GM18520 (cell line): ENCODE measurements around the gene C20orf144.

Source experiments
- ATAC-seq: cut with Tn5 transposase; IDR thresholded peaks from one replicate; pipeline ENCODE4 v1.9.1; 2021; ENCODE audit not compliant: unreplicated experiment

C20orf144 gene

DNA sequence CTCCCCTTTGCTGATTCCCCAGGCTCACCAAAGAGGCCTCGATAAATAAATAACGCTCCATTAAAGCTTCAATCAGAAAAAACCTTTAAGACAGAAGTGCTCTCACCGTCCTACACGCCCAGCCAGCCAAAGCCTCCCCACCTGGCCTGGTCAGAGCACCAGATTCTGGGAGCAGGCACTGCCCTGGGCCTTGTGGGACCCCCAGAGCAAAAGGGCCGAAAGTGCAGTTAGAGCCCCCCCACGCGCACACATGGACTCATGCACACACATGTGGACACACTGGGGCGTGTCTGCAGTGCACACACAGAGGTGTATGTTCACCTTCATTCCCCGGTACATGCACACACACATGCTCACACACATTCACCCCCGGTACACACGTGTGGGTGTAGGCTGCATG lies 14.0 kb downstream of the C20orf144 start:
- no peak for ATAC-seq

DNA sequence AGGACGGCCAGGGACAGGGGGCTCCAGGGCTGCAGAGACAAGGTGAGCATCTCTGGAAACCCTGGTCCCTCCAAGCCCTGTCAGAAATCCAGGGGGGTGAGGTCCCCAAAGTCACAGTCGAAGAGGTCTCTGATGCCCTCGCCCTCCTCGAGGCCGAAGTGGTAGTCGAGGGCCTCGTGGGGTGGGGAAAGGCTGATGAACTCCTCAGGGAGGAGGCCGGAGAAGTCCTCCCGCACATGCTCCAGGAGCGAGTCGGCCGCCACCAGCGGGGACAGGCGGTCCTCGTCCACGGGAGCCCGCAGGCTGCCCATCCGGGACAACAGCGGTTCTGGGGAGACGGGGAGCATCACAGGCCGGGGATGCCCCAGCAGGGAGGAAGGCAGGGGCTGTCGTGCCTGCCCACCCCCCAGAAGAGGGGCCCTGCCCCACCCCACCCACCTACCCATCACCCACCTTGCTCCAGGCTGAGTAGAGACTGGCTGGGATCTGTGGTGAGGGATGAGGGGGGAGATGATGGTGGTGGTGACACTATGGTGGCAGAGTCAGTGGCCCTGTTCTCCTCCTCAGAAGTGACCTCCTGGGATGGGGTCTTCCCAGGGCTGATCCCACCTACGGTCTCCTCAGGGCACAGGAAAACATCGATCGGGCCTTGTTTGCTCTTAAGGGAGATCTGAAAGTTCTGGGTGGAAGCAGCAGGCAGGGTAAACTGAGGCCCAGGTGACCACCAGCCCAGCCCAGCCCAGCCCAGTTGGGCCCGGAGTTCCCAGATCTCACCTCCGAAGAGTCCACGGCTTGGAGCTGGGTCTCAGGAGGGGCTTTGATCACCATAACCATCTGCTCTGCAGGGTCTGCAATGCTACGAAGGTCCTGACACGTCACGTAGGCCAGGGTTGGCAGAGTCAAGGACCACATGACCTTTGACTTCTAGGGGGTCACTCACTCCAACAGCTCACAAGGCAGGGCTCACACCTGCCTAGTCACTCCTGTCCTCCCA lies 14.8 kb downstream of the C20orf144 start:
- ATAC-seq, result no peak

DNA sequence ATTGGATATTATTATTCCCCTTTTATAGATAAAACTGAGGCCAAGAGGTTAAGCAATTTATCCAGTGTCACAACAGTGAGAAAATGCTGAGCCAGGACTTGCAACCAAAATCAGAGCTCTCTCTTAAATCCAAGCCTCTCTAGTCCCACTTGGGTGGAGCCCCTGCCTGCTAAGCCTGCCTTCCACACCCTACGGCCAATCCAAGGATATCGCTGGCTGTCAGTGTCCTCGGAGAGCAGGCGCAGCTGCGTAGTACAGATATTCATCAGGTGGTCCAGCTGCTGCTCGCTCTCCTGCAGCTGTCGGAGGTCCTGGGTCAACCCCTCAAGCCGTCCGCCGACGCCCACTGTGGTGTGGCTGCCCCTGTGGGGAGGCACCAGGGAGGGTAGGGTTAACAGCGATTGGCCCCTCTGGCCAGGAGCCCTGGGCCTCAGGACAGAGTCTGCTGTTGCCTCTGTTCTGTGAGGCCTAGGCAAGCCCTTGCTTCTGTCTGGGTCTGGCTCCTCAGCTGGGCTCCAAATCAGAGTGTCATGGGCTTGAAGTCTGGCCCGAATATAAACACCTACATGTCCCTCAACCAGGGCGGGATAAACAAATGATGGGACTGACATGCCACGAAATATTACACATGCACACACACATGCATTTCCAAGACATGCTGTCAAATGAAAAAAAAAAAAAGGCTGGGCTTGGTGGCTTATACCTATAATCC lies 16.0 kb downstream of the C20orf144 start:
- ATAC-seq, result no peak

DNA sequence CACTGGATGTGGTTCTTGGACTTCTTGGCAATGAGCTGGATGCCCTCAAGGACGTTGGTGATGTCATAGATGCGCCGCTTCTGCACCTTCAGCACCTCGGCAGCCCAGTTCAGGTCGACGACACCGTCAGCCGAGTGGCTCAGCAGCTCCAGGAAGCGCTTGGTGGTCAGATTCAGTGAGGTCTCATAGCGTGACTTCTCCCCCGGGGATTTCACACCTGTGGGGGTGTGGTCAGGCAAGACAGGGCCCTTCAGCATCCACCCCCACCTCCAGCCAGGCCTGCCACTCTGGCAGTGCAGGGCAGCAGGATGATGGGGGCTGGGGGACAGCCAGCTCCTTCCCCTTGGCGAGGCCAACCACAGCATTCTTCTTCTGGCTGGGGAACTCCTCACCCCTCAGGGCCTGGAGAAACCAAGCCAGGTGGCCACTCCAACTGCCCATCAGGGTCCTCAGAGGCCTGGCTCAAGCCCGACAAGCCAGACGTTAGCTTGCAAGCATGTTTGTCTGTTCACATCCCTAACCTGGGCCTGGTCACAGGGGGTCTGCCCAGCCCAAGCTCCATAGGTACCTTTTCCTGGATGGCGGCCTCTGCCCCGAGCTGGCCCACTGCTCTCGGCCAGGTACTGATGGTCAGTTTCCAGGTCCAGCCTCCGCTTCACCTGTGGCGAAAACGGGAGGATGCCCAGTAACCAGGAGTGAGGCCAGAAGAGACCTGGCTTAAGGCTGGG lies 17.8 kb downstream of the C20orf144 start:
- no peak for ATAC-seq

DNA sequence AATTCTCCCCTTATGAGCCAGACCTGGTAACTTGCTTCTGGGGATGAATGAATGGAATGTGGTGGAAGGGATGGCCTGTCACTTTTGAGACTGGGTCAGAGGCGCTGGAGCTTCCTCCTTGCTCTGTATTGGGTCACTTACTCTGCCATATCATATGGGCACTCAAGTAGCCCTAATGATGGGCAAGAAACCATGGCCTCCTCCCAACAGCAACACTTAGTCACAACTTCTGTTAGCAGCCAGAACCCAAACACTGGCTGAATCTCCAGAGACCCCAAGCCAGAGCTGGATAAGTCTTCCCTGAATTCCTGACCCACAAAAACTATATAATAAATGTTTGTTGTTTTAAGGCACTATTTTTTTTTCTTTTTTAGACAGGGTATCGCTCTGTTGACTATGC lies 18.6 kb downstream of the C20orf144 start:
- ATAC-seq, result no peak

DNA sequence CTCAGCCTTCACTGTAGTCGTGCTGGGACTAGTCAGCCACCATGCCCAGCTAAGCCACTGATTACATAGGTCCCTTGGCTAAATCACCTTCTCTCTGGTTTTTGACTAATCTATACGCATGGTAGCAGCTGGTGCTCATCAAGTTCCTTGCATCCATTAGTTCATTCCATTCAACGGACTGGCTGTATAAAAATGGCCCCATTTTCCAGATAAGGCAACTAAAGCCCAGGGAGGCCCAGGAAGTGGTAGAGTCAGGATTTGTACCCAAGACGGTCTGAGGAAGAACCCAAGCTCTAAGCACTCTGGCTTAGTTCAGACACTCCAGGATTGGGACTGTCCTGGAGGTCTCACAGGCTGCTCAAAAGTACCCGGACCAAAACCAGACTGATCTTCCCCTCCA lies 19.2 kb downstream of the C20orf144 start:
- ATAC-seq, result no peak

DNA sequence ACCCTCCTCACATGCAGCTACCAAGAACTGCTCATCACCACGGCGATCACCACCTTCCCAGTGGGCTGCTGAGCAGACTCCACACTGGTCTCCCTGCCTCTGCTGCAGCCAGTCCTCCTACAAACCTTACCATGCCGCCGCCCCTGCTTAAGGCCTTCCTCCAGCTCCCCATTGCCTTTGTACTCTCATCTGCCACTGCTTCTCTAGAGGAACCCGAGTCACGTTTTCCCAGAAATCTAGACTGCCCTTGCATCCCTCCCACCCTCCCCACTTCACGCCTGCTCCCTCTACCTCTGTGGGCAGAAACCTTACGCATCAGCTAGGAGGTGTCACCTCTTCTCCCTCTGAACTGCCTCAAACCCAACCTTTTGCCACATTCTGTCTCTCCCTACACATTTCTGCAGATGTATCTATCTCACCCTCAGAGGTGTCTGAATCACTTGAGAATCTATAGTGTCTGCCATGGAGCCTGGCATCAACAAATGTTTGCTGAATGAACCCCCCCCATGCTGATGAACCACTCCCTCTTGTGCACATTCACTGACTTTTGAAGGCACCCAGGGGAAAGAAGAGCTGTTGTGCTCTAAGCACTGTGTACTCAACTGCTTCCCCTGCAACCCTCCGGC lies 19.7 kb downstream of the C20orf144 start:
- no peak for ATAC-seq

DNA sequence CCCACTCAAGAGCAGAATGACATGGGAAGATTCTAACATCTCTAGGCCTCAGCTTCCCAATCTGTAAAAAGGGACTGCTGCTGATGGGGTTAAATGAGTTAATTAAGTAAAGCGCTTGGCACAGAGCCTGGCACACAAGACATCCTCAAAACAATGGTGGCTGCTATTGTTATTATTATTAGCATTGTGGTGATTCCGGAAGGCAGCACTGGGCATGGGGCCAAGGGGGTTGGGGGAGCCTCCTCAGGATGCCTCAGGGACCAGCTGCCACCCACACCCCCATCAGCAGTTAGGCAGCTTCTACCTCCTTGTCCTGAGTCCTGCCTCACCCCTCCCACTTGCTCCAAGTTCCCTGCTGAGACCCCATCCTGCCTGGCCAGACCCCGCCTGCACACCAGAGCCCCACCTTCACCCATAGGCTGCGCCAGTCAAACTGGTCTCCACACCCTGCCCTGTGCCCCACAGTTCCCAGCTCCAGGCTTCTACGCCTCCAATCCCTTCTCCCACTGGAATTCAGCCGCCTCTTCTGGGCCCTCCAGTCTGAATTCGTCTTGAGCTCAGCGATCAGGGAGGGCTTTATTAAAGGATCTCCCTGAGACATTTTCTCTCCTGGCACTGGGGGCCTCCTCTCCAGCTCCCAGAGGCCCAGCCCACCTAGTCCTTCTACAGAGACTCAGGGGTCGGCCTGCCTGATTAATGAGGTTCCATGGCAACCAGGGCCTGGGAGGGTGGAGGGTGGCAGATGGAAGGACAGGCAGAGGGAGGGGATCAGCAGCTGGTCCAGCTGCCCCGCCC lies 22.6 kb downstream of the C20orf144 start:
- ATAC-seq, result no peak

DNA sequence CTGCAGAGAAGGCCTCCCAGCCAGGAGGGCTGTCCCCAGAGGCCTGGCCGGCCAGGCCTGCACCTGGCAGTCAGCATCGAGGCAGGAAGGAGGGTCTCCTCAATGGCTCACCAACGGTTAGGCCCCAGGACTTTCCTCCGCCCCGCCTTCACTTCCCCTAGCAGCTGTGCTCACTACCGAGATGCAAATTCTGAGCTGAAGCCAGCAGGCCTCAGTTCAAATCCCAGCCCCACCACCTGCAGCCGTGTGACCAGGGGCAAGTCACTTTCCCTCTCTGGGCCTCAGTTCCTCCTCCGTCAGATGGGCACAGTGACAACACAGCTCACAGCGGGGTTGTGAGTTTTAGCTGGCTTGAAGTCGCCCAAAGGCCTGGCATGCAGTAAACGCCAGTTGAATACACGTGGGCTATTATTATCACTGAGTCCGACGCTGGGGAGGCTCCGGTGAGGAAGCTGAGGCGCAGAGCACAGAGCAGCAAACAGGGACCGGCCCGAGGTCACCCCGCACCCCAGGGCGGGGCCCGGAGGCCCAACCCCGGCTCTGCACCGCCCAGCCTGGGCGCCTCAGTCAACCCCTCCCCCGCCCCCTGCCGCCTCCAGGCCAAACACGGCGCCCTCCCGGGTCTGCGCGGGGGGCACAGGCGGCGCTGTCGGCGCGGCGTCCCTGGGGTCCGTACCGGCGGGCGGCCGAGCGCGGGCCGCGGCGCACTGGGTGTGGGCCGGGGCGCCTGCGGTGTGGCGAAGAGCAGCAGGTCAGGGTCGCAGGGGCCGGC lies 23.4 kb downstream of the C20orf144 start:
- ATAC-seq, result peak; percentile 16

DNA sequence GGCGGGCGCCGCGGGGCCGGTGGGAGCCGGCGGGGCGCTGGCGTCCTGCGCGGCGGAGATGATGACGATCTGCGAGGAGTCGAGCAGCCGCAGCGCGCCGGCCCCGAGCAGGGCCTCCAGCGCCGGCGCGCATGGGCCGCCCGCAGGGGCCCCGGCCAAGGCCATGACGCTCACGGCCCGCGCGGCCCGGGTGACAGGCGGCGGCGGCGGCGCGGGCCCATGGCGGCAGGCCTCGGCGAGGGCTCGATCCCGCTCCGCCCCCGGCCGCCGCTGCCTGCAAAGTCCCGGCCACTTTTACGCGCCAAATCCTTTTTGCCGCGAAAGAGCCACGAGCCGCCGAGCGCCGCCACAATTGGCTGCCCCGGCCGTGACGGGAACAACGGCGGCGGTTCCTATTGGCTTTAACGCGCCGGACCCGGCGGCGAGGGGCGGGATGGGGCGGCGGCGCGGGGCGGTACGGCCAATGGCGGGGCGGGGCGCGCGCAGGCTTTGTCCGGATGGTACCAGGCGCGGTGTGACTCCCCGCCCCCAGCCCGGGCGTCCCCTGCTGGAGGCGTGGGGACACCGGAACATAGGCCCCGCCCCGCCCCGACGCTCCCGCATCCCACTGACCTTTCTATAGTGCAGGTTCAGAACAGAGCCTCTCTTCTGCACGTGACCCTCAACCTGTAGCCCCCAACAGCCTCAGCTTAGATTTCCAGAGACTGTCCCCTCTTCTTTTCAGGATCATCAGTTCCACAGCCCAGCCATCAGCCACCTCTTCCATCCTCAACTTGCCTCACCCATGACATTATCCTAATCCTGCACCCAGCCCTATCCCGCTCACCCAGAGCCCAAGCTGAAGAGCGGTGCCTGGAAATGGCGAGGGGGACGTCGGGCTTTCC lies 24.2 kb downstream of the C20orf144 start, which contains the start of gene E2F1:
E2F1 (minus strand) TSS at position 286 of the 884 bp plus-strand sequence; CDS start at position 165, 121 bp downstream.
- ATAC-seq, result peak; percentile 77

DNA sequence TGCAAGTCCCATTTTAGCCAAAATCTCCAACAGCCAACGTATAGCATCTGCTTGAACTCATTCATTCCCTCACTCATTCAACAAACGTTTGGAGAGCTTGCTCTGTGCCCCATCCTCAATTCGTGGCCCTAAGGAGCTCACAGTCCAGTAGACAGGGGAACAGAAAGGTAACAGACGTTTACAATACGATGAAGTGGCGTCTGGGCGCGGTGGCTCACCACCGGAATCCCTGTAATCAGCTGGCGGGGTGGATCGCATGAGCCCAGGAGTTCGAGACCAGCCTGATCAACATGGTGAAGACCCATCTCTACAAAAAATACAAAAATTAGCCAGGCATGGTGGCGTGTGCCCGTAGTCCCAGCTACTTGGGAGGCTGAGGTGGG lies 24.8 kb downstream of the C20orf144 start:
- no peak for ATAC-seq

DNA sequence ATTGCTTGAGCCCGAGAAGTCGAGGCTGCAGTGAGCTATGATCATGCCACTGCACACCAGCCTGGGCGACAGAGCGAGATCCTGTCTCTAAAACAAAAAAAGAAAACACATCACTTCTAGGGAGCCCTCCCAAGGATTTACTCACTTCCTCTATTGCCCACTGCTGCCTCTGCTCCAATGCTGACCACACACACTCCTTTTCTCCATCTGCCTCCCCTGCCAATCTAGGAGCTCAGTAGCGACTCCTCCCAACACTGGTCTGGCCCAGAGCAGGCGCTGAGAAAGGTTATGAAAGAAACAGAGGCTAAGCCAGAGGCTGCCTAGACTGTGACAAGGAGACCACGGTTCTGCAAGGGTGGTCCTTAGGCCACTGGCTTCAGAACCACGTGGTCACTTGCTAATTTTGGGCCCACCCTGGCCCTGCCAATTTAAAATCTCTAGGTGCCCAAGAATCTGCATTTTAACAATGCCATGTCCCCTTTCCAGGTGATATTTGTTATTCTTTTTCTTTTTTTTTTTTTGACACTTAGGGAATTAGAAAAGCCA lies 25.3 kb downstream of the C20orf144 start:
- ATAC-seq, result no peak

DNA sequence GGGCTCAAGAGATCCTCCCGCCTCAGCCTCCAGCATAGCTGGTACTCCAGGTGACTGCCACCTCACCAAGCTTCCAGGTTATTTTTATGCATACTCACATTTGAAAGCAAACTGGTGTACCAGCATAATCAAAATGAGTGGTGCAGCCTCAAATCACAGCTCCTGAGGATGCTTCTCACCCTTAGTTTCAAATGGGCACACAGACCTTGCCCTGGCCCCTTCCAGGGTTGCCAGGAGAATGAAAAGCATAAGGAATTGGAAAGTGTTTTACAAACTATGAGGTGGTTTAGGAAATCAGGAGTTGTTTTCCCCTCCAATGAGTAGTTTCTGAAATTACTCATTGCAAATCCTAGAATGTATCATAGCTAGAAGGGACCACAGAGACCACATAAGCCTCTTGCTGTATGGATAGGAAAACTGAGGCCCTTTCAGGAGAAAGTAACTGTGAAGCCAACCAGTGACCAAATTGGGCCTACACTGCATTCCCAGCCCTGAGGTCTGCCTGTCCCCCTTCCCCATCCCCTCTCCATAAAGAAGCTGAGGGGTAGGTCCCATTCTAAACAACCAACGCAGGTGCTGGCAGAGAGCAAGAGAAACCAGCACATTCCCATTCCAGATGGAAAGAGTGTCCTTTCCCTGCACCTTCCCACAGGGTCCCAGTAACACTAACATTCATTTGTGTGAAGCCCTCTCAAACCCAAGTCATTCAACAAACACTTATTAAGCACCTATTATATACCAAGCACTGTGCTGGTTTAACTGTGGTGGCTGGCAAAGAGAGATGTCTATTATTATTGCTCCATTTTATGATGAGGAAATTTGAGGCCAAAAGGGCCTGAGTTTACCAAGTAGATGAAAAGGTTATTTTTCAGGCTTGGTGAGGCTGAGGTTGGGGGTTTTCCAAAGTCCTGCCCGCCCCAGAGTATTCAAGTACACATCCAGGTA lies 26.1 kb downstream of the C20orf144 start:
- ATAC-seq, result no peak

DNA sequence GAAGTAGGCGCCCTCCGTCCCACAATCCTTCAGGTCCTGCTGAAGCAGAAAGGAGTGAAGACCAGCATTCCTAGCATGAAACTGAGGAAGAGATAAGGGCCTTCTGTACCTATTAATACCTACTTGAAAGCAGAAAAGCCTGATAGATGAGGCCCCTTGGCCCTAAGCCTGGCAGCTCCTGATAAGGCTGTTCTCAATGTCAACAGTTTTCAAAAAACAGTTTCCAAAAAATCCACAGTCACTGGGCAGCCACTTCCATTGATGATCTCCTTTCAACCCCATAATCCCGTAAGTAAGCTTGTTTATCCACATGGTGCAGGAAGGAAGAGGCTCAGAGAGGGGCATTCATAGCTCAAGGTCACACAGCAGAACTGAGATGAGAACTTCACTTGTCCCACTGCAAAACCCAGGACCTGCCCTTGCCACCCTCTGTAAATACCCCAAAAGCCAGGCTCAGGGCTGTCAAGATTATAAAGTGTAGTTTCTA lies 26.9 kb downstream of the C20orf144 start:
- no peak for ATAC-seq

DNA sequence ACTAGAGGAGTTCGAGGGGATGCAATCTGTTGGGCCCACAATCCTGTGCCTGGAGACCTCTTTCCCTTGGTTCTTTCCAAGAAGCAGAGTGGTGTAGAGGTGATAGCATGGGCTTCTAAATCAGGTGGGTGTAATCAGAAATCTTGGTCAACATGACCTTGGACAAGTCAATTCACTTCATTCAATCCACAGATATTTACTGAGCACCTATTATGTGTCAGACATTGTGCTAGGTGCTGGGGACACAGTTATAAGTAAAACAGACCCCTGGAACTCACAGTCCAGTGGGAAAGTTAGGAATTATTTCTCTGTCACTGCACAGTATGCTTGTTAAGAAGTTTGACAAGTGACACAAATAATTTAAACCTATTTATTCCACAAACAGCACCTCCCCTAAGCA lies 27.4 kb downstream of the C20orf144 start:
- ATAC-seq, result no peak

DNA sequence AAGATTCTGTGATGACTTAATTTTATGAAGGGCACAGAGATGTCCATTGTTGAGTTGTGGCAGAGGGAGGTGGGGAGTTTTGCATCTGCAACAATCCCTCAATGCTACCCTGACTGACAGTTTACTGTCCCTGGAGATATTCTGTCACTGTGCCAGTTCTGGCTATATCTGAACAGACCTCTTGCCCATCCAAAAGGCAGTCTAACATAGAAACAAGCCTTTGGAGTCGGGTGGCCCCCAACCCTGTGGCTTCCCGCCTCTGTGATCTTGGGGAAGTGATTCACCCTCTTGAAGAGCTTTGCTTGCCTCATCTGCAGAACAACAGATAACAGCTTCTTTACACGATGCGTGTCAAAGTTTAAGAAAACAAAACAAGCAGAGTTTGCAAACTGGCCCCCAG lies 27.8 kb downstream of the C20orf144 start:
- no peak for ATAC-seq

DNA sequence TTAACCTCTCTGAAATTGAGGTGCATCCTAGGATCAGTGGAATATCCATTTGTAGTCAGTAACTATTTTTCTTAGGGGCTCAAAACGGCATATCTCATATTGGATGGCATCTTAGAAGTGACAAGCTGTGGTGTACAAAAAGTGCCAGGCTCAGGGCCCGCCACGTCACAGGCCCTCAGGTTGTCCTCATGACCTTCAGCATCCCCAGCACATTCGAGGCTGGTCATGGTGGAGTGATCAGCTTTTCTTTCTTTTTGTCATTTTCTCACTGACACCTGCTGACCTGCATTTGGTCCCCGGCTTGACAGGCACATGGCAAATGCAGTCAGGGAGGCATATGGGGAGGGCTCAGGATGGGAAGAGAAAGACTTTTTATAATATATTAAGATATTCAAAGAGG lies 31.2 kb downstream of the C20orf144 start:
- no peak for ATAC-seq
